GM13977 (cell line): ENCODE results near the gene ARHGAP15.

Experiments
- DNase-seq: peaks from one replicate; pipeline ENCODE4 v3.0.0; 2012; ENCODE audit warnings: low spot score
- CTCF ChIP-seq: IDR thresholded peaks from 2 replicates; pipeline ENCODE4 v1.5.1; 2012; ENCODE audit warnings: mild to moderate bottlenecking, control low read depth; ENCODE audit not compliant: insufficient read depth; ENCODE audit errors: extremely low read depth, missing control alignments
- in situ Hi-C: fragments of 300-500 bp; cut with MboI; formaldehyde crosslinking; loops from one replicate; pipeline ENCODE4 v1.12.0; 2022; ENCODE audit warnings: low sequenced_read_pairs, low pct_unique_long_range_greater_than_20kb, mixed read lengths, inconsistent platforms; ENCODE audit not compliant: unreplicated experiment

ARHGAP15 gene

GRCh38 chr2:143148757-143149156, 19.5 kb downstream of the ARHGAP15 start:
- in situ Hi-C loops: no loop called here
- DNase-seq: no peak
- TF ChIP-seq CTCF: no peak

GRCh38 chr2:143150287-143150686, 21.1 kb downstream of the ARHGAP15 start:
- TF ChIP-seq CTCF: no peak
- in situ Hi-C loops: no loop called here
- DNase-seq: no peak

- DNase-seq: no peak
- no peak for TF ChIP-seq CTCF
- in situ Hi-C loops: no loop called here
Observed at GRCh38 chr2:143151111-143151752, 22.0 kb downstream of the ARHGAP15 start.

- TF ChIP-seq CTCF: no peak
- no peak for DNase-seq
- in situ Hi-C loops: no loop called here
Observed at GRCh38 chr2:143152219-143152618, 23.0 kb downstream of the ARHGAP15 start.

- no peak for DNase-seq
- in situ Hi-C loops: no loop called here
- TF ChIP-seq CTCF: no peak
Observed at GRCh38 chr2:143152637-143153036, 23.4 kb downstream of the ARHGAP15 start.

GRCh38 chr2:143155661-143156060, 26.4 kb downstream of the ARHGAP15 start:
- in situ Hi-C loops: no loop called here

More at GRCh38 chr2:143155661-143156060, 26.4 kb downstream of the ARHGAP15 start:
- TF ChIP-seq CTCF: no peak
- DNase-seq: no peak
